ENCODE data around the gene LRMDA. TPM values are rescaled to one million over a fixed set of nuclear protein-coding genes. Genes with fewer than 3 reads are reported as not detected.
"Not testable (repeated sequence)": the region's sequence is repeated elsewhere in the genome, so short reads cannot be mapped to it uniquely, and the experiment has no call there.

LRMDA gene
- total RNA-seq, 2 experiments from 2014 or later: not detected

- ChIA-PET CTCF (no interaction called here), POLR2A (no interaction called here)
Measured at GRCh38 chr10:75753621-75754020, 322.2 kb downstream of the LRMDA start.

GRCh38 chr10:75754096-75754831, 322.8 kb downstream of the LRMDA start:
- POLR2A ChIA-PET: no interaction called here
- CTCF ChIA-PET: no interaction called here

GRCh38 chr10:75755528-75755927, 324.1 kb downstream of the LRMDA start:
- CTCF ChIA-PET: no interaction called here

GRCh38 chr10:75761289-75761688, 329.9 kb downstream of the LRMDA start:
- ChIA-PET CTCF (no interaction called here), POLR2A (no interaction called here)

More at GRCh38 chr10:75755528-75755927, 324.1 kb downstream of the LRMDA start:
- POLR2A ChIA-PET: no interaction called here

- ChIA-PET POLR2A (no interaction called here), CTCF (no interaction called here)
Measured at GRCh38 chr10:75762431-75762802, 331.0 kb downstream of the LRMDA start.

- CTCF ChIA-PET: no interaction called here
- POLR2A ChIA-PET: no interaction called here
Measured at GRCh38 chr10:75763652-75764051, 332.2 kb downstream of the LRMDA start.

- CTCF ChIA-PET: no interaction called here
Measured at GRCh38 chr10:75764974-75765788, 333.8 kb downstream of the LRMDA start.

GRCh38 chr10:75765789-75766096, 334.3 kb downstream of the LRMDA start:
- POLR2A ChIA-PET: no interaction called here

More at GRCh38 chr10:75764974-75765788, 333.8 kb downstream of the LRMDA start:
- POLR2A ChIA-PET: no interaction called here

GRCh38 chr10:75766106-75766505, 334.7 kb downstream of the LRMDA start:
- ChIA-PET POLR2A (no interaction called here), CTCF (no interaction called here)

More at GRCh38 chr10:75765789-75766096, 334.3 kb downstream of the LRMDA start:
- CTCF ChIA-PET: no interaction called here

GRCh38 chr10:75766752-75767151, 335.3 kb downstream of the LRMDA start:
- POLR2A ChIA-PET, CTCF ChIA-PET: not testable (repeated sequence)

- CTCF ChIA-PET: no interaction called here
- POLR2A ChIA-PET: no interaction called here
Measured at GRCh38 chr10:75770626-75771081, 339.2 kb downstream of the LRMDA start.

- POLR2A ChIA-PET: no interaction called here
- CTCF ChIA-PET: no interaction called here
Measured at GRCh38 chr10:75771606-75772005, 340.2 kb downstream of the LRMDA start.

GRCh38 chr10:75772153-75772887, 340.9 kb downstream of the LRMDA start:
- POLR2A ChIA-PET: no interaction called here
- CTCF ChIA-PET: no interaction called here

GRCh38 chr10:75773231-75773780, 341.9 kb downstream of the LRMDA start:
- ChIA-PET POLR2A (no interaction called here), CTCF (no interaction called here)

GRCh38 chr10:75773813-75774782, 342.7 kb downstream of the LRMDA start:
- POLR2A ChIA-PET: no interaction called here
- CTCF ChIA-PET: interaction anchor here (1.1 kb wide), 1 partner anchor 14 kb away, joined by 3 read pairs; no protein-coding TSS in a partner anchor

- ChIA-PET CTCF (interaction anchor here (1.1 kb wide), 1 partner anchor 15 kb away, joined by 3 read pairs; no protein-coding TSS in a partner anchor), POLR2A (no interaction called here)
Measured at GRCh38 chr10:75774783-75775490, 343.5 kb downstream of the LRMDA start.

GRCh38 chr10:75776738-75777504, 345.5 kb downstream of the LRMDA start:
- ChIA-PET CTCF (no interaction called here), POLR2A (no interaction called here)

GRCh38 chr10:75778665-75779064, 347.2 kb downstream of the LRMDA start:
- POLR2A ChIA-PET: no interaction called here

More at GRCh38 chr10:75778665-75779064, 347.2 kb downstream of the LRMDA start:
- CTCF ChIA-PET: no interaction called here
